Epithelial cell of proximal tubule (primary cell): Measurements from ENCODE around the gene RAMP2. TPM values are rescaled to one million over a fixed set of nuclear protein-coding genes. Genes with fewer than 3 reads are reported as not detected.
A peak's percentile ranks its signal among the peaks of the same experiment; 100 is the strongest.
"Not testable (repeated sequence)": the region's sequence is repeated elsewhere in the genome, so short reads cannot be mapped to it uniquely, and the experiment has no call there.

Experiments used
- DNase-seq: peaks from one replicate; pipeline ENCODE4 v3.0.0-alpha.2; 2011; ENCODE audit warnings: low read depth
- H3K4me3 ChIP-seq: 2 replicates; pipeline ENCODE4 v1.5.1; 2011; ENCODE audit warnings: low read depth, mild to moderate bottlenecking, low read length
- total RNA-seq: library from RNA; depleted of rRNA; stranded (reverse); fragments of >200 nt; gene quantifications from 2 replicates; pipeline ENCODE4 v1.2.3, GENCODE V29; 2015
- TF ChIP-seq, protein P1 (sequence below): conservative IDR thresholded peaks from 2 replicates; pipeline ENCODE4 v1.5.1; 2012; ENCODE audit warnings: low read depth, mild to moderate bottlenecking, low read length

RAMP2 gene
- total RNA-seq, 1 donor from 2014 or later = 4.3 TPM

DNA sequence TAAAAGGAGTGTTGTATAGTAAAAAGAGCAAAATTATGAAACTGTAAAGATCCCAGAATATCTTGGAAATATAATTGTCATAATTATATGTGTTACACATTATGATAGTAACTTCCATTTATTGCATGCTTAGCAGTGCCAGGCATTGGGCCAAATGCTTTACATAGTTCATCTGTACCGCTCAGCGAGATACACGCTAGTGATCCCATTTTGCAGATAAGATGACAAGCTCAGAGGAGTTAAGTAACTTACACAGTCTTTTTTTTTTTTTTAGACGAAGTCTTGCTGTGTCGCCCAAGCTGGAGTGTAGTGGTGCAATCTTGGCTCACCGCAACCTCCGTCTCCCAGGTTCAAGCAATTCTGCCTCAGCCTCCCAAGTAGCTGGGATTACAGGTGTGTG is 9.4 kb upstream of the RAMP2 start:
- no peak overlapping the region for H3K4me3 ChIP-seq
- TF ChIP-seq, protein P1, sequence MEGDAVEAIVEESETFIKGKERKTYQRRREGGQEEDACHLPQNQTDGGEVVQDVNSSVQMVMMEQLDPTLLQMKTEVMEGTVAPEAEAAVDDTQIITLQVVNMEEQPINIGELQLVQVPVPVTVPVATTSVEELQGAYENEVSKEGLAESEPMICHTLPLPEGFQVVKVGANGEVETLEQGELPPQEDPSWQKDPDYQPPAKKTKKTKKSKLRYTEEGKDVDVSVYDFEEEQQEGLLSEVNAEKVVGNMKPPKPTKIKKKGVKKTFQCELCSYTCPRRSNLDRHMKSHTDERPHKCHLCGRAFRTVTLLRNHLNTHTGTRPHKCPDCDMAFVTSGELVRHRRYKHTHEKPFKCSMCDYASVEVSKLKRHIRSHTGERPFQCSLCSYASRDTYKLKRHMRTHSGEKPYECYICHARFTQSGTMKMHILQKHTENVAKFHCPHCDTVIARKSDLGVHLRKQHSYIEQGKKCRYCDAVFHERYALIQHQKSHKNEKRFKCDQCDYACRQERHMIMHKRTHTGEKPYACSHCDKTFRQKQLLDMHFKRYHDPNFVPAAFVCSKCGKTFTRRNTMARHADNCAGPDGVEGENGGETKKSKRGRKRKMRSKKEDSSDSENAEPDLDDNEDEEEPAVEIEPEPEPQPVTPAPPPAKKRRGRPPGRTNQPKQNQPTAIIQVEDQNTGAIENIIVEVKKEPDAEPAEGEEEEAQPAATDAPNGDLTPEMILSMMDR = no peak
- no peak for DNase-seq

DNA sequence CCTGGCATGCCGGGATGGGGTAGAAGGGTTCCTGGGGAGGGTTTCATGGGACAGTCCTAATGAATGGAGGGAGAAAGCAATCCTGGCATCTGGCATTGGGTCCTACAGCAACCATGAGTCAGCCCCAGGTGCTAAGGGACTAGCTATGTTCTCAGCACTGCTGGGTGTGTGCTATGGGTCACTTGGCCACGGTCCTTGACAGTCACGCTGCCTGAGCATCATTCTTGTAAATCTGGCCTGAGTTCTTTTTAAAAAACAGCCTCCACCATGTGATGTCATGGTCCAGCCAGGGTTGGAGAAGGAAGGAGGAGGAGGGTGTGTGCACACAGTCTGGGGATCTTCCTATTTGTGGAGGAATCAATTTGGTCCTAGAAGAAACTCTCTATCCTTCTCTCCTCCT is 6.2 kb upstream of the RAMP2 start:
- no peak overlapping the region for H3K4me3 ChIP-seq
- peak; percentile 87 for DNase-seq
- TF ChIP-seq, protein P1 = no peak

DNA sequence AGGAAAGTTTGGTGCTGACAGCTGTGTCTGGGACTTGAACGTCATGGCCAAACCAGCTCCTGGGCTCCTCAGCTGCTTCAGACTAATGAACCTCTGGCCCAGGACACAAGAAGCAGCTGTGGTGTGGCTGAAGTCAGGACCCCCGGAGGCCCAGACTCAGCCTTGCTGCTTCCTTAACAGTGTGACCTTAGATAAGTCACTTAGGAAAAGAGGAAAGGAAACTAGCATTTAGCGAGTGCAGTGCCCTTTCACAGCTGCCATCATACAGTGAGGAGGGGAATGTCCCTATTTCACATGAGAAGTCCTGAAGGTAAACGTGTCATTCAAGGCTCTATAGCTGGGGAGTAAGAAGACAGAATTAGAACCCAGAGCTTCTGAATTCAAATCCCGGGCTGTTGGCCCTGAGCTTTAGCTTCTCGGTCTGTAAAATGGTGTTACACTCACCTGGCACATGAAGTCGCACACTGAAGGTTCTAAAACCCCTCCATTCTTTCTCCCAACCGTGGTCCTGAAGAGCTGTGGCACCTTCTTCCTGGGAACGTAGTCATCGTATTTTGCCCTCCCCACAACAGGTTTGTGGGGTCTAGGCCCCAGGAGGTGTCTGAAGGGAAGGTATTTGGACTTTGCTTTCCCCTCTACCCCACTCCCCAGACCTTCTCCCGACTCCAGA is 910 bp upstream of the RAMP2 start:
- H3K4me3 ChIP-seq = no peak overlapping the region
- TF ChIP-seq, protein P1 = no peak
- DNase-seq = no peak

DNA sequence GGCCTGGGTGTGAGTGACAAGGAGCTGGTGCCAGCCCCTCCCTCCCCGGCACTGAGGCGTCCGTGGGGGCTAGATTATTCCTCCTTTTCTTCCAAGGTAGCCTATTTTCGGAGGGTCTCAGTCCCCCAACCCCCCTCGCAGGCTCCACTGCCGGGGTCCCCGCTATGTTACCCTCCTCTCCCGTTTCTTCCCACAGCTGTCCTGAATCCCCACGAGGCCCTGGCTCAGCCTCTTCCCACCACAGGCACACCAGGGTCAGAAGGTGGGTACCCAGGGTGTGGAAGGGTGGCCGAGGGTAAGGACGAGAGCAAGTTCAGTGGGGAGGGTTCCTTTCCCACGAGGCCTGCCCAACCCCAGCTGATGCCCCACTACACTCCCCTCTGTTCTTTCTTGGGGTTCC is 611 bp downstream of the RAMP2 start:
- no peak for DNase-seq
- TF ChIP-seq, protein P1 = no peak
- H3K4me3 ChIP-seq = peak overlapping the region; percentile 42

DNA sequence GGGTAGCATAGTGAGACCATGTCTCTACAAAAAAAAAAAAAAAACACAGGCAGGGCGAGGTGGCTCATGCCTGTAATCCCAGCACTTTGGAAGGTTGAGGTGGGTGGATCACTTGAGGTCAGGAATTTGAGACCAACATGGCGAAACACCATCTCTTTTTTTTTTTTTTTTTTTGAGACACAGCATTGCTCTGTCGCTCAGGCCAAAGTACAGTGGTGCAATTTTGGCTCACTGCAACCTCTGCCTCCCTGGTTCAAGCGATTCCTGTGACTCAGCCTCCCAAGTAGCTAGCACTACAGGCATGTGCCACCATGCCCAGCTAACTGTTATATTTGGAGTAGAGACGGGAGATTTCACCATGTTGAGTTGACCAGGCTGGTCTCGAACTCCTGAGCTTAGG is 5.1 kb downstream of the RAMP2 start:
- no peak for DNase-seq
- TF ChIP-seq, protein P1 = no peak
- no peak overlapping the region for H3K4me3 ChIP-seq

DNA sequence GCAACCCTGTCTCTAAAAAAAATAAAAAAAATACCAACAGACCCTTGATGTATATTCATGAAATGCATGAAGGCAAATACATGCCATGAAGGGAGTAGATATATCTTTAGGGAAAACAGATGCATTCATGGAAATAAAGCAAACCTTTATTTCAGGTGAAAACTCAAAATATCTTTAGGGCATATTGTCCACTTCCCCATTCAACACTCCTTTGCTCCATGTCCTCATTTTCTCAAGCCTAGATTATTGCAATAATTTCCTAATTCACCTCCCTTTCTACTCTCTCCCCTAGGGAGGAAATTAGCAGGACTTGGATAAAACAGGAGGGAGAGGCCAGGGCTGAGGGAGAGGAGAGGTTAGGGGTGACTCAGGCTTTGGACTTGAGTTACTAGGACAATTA is 6.5 kb downstream of the RAMP2 start:
- no peak overlapping the region for H3K4me3 ChIP-seq
- no peak for DNase-seq
- TF ChIP-seq, protein P1 = no peak

DNA sequence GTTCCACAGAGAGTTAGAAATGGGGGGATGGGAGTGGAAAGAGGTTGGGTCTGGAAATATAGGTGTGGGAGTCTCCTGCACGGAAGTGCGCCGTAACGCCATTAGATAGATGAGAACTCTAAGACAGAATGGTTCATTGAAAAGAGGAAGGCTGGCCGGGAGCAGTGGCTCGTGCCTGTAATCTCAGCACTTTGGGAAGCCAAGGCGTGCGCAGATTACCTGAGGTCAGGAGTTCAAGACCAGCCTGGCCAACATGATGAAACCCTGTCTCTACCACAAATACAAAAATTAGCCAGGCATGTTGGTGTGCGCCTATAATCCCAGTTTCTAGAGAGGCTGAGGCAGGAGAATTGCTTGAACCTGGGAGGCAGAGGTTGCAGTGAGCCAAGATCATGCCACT is 7.0 kb downstream of the RAMP2 start:
- not testable (repeated sequence) for DNase-seq, H3K4me3 ChIP-seq

DNA sequence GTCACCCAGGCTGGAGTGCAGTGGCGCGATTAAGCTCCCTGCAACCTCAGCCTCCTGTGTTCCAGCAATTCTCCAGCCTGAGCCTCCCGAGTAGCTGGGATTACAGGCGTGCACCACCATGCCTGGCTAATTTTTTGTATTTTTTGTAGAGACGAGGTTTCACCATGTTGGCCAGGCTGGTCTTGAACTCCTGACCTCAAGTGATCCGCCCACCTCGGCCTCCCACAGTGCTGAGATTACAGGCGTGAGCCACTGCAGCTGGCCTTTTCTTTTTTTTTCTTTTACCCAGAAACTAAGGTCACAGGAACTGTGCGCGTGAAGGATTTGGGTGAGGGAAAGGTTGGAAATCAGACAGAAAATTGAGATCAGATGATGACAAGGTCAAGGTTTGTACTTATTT is 8.9 kb downstream of the RAMP2 start:
- H3K4me3 ChIP-seq, DNase-seq: not testable (repeated sequence)
